H9 (cell line): ENCODE results near the gene DMXL2. TPM values are rescaled to one million over a fixed set of nuclear protein-coding genes. Genes with fewer than 3 reads are reported as not detected.
"Not testable (repeated sequence)": the region's sequence is repeated elsewhere in the genome, so short reads cannot be mapped to it uniquely, and the experiment has no call there.

Experiments
- DNase-seq: peaks from one replicate; pipeline ENCODE4 v3.0.0-alpha.2; 2017
- H2AFZ ChIP-seq: one replicate; pipeline ENCODE4 v1.6.1; 2013; ENCODE audit warnings: mild to moderate bottlenecking, low read length, control low read depth, moderate library complexity
- H2AK5ac ChIP-seq: 2 replicates; pipeline ENCODE4 v1.6.1; 2013; ENCODE audit warnings: low read length, control low read depth, mixed read lengths; ENCODE audit not compliant: insufficient read length
- H2BK120ac ChIP-seq: one replicate; pipeline ENCODE4 v1.6.1; 2013; ENCODE audit warnings: low read depth, mild to moderate bottlenecking, low read length, control low read depth, inconsistent platforms; ENCODE audit not compliant: poor library complexity, severe bottlenecking
- H2BK12ac ChIP-seq: 2 replicates; pipeline ENCODE4 v1.6.1; 2013; ENCODE audit warnings: low read length, control low read depth, mixed read lengths, low read depth; ENCODE audit not compliant: insufficient read length
- H2BK15ac ChIP-seq: 2 replicates; pipeline ENCODE4 v1.6.1; 2013; ENCODE audit warnings: low read depth, low read length, control low read depth
- H2BK20ac ChIP-seq: one replicate; pipeline ENCODE4 v1.6.1; 2013; ENCODE audit warnings: low read depth, mild to moderate bottlenecking, low read length, control low read depth, inconsistent platforms; ENCODE audit not compliant: poor library complexity, severe bottlenecking
- H2BK5ac ChIP-seq: 2 replicates; pipeline ENCODE4 v1.6.1; 2013; ENCODE audit warnings: low read length, control low read depth, mixed read lengths; ENCODE audit not compliant: insufficient read length
- H3K14ac ChIP-seq: 2 replicates; pipeline ENCODE4 v1.6.1; 2013; ENCODE audit warnings: low read length, control low read depth; ENCODE audit not compliant: insufficient read depth
- H3K18ac ChIP-seq: 2 replicates; pipeline ENCODE4 v1.6.1; 2013; ENCODE audit warnings: low read depth, mild to moderate bottlenecking, mixed read lengths, low read length, control low read depth; ENCODE audit not compliant: insufficient read length
- H3K23ac ChIP-seq: 2 replicates; pipeline ENCODE4 v1.6.1; 2013; ENCODE audit warnings: low read length, control low read depth, mixed read lengths, low read depth; ENCODE audit not compliant: insufficient read length
- H3K23me2 ChIP-seq: 2 replicates; pipeline ENCODE4 v1.6.1; 2013; ENCODE audit warnings: low read depth, mild to moderate bottlenecking, mixed read lengths, low read length, control low read depth; ENCODE audit not compliant: insufficient read length, poor library complexity, severe bottlenecking
- H3K27ac ChIP-seq: 2 replicates; pipeline ENCODE4 v1.5.1; 2013; ENCODE audit warnings: low read length, control low read depth, mixed read lengths, low read depth; ENCODE audit not compliant: insufficient read length
- H3K27me3 ChIP-seq: 2 replicates; pipeline ENCODE4 v1.6.1; 2013; ENCODE audit warnings: low read length, control low read depth, inconsistent platforms; ENCODE audit not compliant: insufficient read depth
- H3K4ac ChIP-seq: 2 replicates; pipeline ENCODE4 v1.6.1; 2013; ENCODE audit warnings: low read depth, mild to moderate bottlenecking, control low read depth, inconsistent platforms, low read length, moderate library complexity
- H3K4me1 ChIP-seq: 2 replicates; pipeline ENCODE4 v1.6.1; 2013; ENCODE audit warnings: low read length, control low read depth, inconsistent platforms; ENCODE audit not compliant: insufficient read depth
- H3K4me2 ChIP-seq: 2 replicates; pipeline ENCODE4 v1.6.1; 2013; ENCODE audit warnings: low read length, control low read depth, mixed read lengths; ENCODE audit not compliant: insufficient read length, insufficient read depth
- H3K56ac ChIP-seq: 2 replicates; pipeline ENCODE4 v1.6.1; 2013; ENCODE audit warnings: low read depth, mild to moderate bottlenecking, mixed read lengths, low read length, control low read depth; ENCODE audit not compliant: insufficient read length
- H3K79me1 ChIP-seq: 2 replicates; pipeline ENCODE4 v1.6.1; 2013; ENCODE audit warnings: low read depth, mild to moderate bottlenecking, moderate library complexity, low read length, control low read depth, inconsistent platforms; ENCODE audit not compliant: insufficient read depth, poor library complexity, severe bottlenecking
- H3K79me2 ChIP-seq: 2 replicates; pipeline ENCODE4 v1.6.1; 2013; ENCODE audit warnings: low read length, control low read depth, inconsistent platforms; ENCODE audit not compliant: insufficient read depth
- H3K9ac ChIP-seq: 2 replicates; pipeline ENCODE4 v1.6.1; 2013; ENCODE audit warnings: low read length, control low read depth, mixed read lengths; ENCODE audit not compliant: insufficient read length; ENCODE audit errors: extremely low read depth
- H3K9me3 ChIP-seq: one replicate; pipeline ENCODE4 v1.6.1; 2013; ENCODE audit warnings: low read depth, low read length, inconsistent platforms; ENCODE audit not compliant: control insufficient read depth
- H3T11ph ChIP-seq: one replicate; pipeline ENCODE4 v1.6.1; 2013; ENCODE audit warnings: mild to moderate bottlenecking, low read length, control low read depth, inconsistent platforms
- H4K20me1 ChIP-seq: one replicate; pipeline ENCODE4 v1.6.1; 2013; ENCODE audit not compliant: control insufficient read depth, insufficient read length, insufficient read depth
- H4K5ac ChIP-seq: 2 replicates; pipeline ENCODE4 v1.6.1; 2013; ENCODE audit warnings: low read depth, mild to moderate bottlenecking, mixed read lengths, low read length, control low read depth; ENCODE audit not compliant: insufficient read length
- H4K8ac ChIP-seq: replicated peaks from 2 replicates; pipeline ENCODE4 v1.6.1; 2013; ENCODE audit warnings: low read length, control low read depth, mixed read lengths, low read depth; ENCODE audit not compliant: insufficient read length
- H4K91ac ChIP-seq: 2 replicates; pipeline ENCODE4 v1.6.1; 2013; ENCODE audit warnings: low read depth, mild to moderate bottlenecking, moderate library complexity, mixed read lengths, low read length, control low read depth; ENCODE audit not compliant: insufficient read length
- H3K27ac Mint-ChIP-seq, 3 experiments: 2 replicates in 2 of 3; 3 replicates in 1 of 3; pipeline ENCODE4 v1.8.0; 2020 to 2021; ENCODE audit warnings: mixed read lengths in 3 of 3, mild to moderate bottlenecking in 1 of 3, moderate library complexity in 1 of 3
- H3K27me3 Mint-ChIP-seq: 2 replicates; pipeline ENCODE4 v1.8.0; 2021; ENCODE audit warnings: low read depth, mild to moderate bottlenecking, moderate library complexity, mixed read lengths
- H3K36me3 Mint-ChIP-seq, 3 experiments: 2 replicates in 2 of 3; 3 replicates in 1 of 3; pipeline ENCODE4 v1.8.0; 2020 to 2021; ENCODE audit warnings: low read depth in 3 of 3, mixed read lengths in 3 of 3; ENCODE audit not compliant: insufficient read depth in 1 of 3
- H3K4me1 Mint-ChIP-seq, 2 experiments: 2 replicates each; pipeline ENCODE4 v1.8.0; 2020; ENCODE audit warnings: mixed read lengths in 2 of 2
- H3K4me3 Mint-ChIP-seq, 2 experiments: 2 replicates in 1 of 2; 3 replicates in 1 of 2; pipeline ENCODE4 v1.8.0; 2020 to 2021; ENCODE audit warnings: mild to moderate bottlenecking in 2 of 2, mixed read lengths in 2 of 2, moderate library complexity in 1 of 2
- H3K9me3 Mint-ChIP-seq, 2 experiments: 2 replicates in 1 of 2; 3 replicates in 1 of 2; pipeline ENCODE4 v1.8.0; 2020; ENCODE audit warnings: mild to moderate bottlenecking in 2 of 2, mixed read lengths in 2 of 2, moderate library complexity in 1 of 2
- WGBS: extraction: QIAGEN DNeasy Blood & Tissue Kit; methylation state at CpG from one replicate; pipeline ENCODE4 v1.1.7; 2013; ENCODE audit warnings: missing lambda C conversion rate, low lambda C conversion rate, mixed read lengths; ENCODE audit not compliant: insufficient read length; ENCODE audit errors: extremely low coverage; 5-methylcytosine and 5-hydroxymethylcytosine counted together
- total RNA-seq: library from RNA; stranded (reverse); gene quantifications from 2 replicates; pipeline ENCODE4 v1.2.1, GENCODE V29; 2021
- TF ChIP-seq, protein P1 (sequence below): fragments of 200-600 bp; sonication (generic); conservative IDR thresholded peaks from 3 replicates; pipeline ENCODE4 v1.8.0; 2021; ENCODE audit warnings: antibody characterized with exemption, mild to moderate bottlenecking

The DMXL2 gene
- total RNA-seq, 1 experiment from 2014 or later: 13.9 TPM

DNA sequence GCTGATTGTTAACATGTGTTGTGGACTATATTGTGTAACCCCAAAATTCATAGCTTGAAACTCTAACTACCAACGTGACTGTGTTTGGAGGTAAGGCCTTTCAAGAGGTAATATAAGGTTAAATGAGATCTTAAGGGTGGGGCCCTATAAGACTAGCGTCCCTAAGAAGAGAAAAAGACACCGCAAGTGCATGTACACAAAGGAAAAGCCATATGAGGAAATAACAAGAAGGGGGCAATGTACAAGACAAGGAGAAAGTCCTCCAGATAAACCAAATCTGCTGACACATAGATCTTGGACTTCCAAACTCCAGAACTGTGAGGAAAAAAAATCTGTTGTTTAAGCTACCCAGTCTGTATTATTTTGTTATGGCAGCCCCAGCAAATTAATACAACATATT, 8.6 kb downstream of the DMXL2 start:
- no peak overlapping the region for H2BK12ac ChIP-seq
- peaks cover 13 to 23% (median 15%) of the 10 kb centered on the region in 3 experiments; a peak in 6 of 7 replicates for H3K36me3 Mint-ChIP-seq
- H3K56ac ChIP-seq: no peak overlapping the region
- no peak overlapping the region for H2BK120ac ChIP-seq
- H3K23ac ChIP-seq: no peak overlapping the region
- H3K27me3 Mint-ChIP-seq: no peaks in the 10 kb centered on the region
- H3K27ac ChIP-seq: no peak overlapping the region
- H3K9me3 ChIP-seq: no peaks in the 10 kb centered on the region
- H3K4me2 ChIP-seq: no peak overlapping the region
- no peak for DNase-seq
- H2BK20ac ChIP-seq: no peak overlapping the region
- no peak overlapping the region for H3K27ac Mint-ChIP-seq
- no peaks in the 10 kb centered on the region for H3K79me1 ChIP-seq
- H3K4me1 Mint-ChIP-seq: peaks cover 0 to 5% of the 10 kb centered on the region in 2 experiments; a peak in 3 of 4 replicates
- H3K23me2 ChIP-seq: no peaks in the 10 kb centered on the region
- H3K9ac ChIP-seq: no peak overlapping the region
- no peak overlapping the region for H2AK5ac ChIP-seq
- H4K8ac ChIP-seq: no peak overlapping the region
- no peak overlapping the region for H3T11ph ChIP-seq
- no peaks in the 10 kb centered on the region for H3K4me1 ChIP-seq
- H2AFZ ChIP-seq: no peak overlapping the region
- no peak overlapping the region for H3K4me3 Mint-ChIP-seq
- H3K79me2 ChIP-seq: 0 out of 2 replicates have a peak, but pooled peaks cover 2% of the 10 kb centered on the region
- no peak overlapping the region for H3K14ac ChIP-seq
- no peaks in the 10 kb centered on the region for H4K20me1 ChIP-seq
- WGBS: no CpG with 5 or more reads among the region's 3 CpGs
- H3K4ac ChIP-seq: no peak overlapping the region
- H3K27me3 ChIP-seq: no peaks in the 10 kb centered on the region
- TF ChIP-seq, protein P1, sequence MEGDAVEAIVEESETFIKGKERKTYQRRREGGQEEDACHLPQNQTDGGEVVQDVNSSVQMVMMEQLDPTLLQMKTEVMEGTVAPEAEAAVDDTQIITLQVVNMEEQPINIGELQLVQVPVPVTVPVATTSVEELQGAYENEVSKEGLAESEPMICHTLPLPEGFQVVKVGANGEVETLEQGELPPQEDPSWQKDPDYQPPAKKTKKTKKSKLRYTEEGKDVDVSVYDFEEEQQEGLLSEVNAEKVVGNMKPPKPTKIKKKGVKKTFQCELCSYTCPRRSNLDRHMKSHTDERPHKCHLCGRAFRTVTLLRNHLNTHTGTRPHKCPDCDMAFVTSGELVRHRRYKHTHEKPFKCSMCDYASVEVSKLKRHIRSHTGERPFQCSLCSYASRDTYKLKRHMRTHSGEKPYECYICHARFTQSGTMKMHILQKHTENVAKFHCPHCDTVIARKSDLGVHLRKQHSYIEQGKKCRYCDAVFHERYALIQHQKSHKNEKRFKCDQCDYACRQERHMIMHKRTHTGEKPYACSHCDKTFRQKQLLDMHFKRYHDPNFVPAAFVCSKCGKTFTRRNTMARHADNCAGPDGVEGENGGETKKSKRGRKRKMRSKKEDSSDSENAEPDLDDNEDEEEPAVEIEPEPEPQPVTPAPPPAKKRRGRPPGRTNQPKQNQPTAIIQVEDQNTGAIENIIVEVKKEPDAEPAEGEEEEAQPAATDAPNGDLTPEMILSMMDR: no peak
- H3K9me3 Mint-ChIP-seq: peaks cover 16 to 19% of the 10 kb centered on the region in 2 experiments
- H4K5ac ChIP-seq: no peak overlapping the region
- H3K18ac ChIP-seq: no peak overlapping the region
- H2BK15ac ChIP-seq: no peak overlapping the region
- no peak overlapping the region for H2BK5ac ChIP-seq
- H4K91ac ChIP-seq: no peak overlapping the region

DNA sequence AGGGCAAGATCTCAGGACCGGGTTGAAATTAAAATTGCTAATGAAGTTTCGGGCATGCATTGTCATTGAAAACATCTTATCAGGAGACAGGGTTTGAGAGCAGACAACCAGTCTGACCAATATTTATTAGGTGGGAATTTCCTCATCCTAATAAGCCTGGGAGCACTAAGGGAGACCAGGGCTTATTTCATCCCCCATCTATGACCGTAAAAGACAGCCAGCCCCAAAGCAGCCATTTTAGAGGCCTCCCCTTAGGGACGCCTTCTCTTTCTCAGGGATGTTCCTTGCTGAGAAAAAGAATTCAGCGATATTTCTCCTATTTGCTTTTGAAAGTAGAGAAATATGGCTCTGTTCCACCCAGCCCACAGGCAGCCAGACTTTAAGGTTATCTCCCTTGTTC, 9.9 kb downstream of the DMXL2 start:
- H3K23ac ChIP-seq, H3K9ac ChIP-seq, H3K9me3 ChIP-seq, H3K23me2 ChIP-seq, H3K27me3 Mint-ChIP-seq, H2BK20ac ChIP-seq, H3K14ac ChIP-seq, H3K79me1 ChIP-seq, H4K5ac ChIP-seq, H3K56ac ChIP-seq, H2BK15ac ChIP-seq, H2AK5ac ChIP-seq, H3K79me2 ChIP-seq, H3K4me3 Mint-ChIP-seq, H2BK5ac ChIP-seq, H3K4ac ChIP-seq, H3T11ph ChIP-seq, H2BK12ac ChIP-seq, H3K4me2 ChIP-seq, H2AFZ ChIP-seq, H3K27ac ChIP-seq, H4K8ac ChIP-seq, H4K20me1 ChIP-seq, H3K4me1 ChIP-seq, H3K18ac ChIP-seq, H4K91ac ChIP-seq, DNase-seq, H3K27me3 ChIP-seq, H3K27ac Mint-ChIP-seq, H3K4me1 Mint-ChIP-seq, H2BK120ac ChIP-seq: not testable (repeated sequence)
- WGBS: no CpG with 5 or more reads among the region's 5 CpGs
- Mint-ChIP-seq H3K36me3 (peaks cover 13 to 23% (median 15%) of the 10 kb centered on the region in 3 experiments; a peak in 6 of 7 replicates), H3K9me3 (peaks cover 16 to 19% of the 10 kb centered on the region in 2 experiments)
